Activated CD4-positive, alpha-beta T cell treated with anti-CD3 and anti-CD28 coated beads, Interleukin-2, amount 50 U/mL, for 4 hours (primary cell): Measurements from ENCODE around the gene DMBX1.
A peak's percentile ranks its signal among the peaks of the same experiment; 100 is the strongest.

ENCODE experiments used
- DNase-seq, 2 experiments: peaks; one replicate each; pipeline ENCODE4 v3.0.0-alpha.2; 2020

The DMBX1 gene

GRCh38 chr1:46506470-46507219 is 17.0 kb downstream of the DMBX1 start:
- no peak for DNase-seq

DNA sequence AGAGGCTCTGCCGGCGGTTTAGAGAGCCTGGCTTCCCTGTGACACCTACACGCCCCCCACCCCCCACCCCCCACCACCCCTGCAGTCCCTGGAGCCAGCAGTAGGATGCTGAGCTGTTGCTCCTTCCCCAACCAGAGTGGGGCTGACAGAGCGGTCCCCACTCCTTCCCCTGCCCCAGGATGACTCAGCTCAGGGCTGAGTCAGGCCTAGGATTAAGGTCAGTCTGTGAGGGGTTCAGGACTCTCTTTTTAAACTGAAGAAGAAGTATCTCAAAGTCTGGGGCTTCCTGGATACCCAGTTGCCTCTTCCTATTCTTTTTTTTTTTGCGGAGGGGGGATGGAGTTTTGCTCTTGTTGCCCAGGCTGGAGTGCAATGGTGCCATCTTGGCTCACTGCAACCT is 19.1 kb downstream of the DMBX1 start:
- DNase-seq: no peak

DNA sequence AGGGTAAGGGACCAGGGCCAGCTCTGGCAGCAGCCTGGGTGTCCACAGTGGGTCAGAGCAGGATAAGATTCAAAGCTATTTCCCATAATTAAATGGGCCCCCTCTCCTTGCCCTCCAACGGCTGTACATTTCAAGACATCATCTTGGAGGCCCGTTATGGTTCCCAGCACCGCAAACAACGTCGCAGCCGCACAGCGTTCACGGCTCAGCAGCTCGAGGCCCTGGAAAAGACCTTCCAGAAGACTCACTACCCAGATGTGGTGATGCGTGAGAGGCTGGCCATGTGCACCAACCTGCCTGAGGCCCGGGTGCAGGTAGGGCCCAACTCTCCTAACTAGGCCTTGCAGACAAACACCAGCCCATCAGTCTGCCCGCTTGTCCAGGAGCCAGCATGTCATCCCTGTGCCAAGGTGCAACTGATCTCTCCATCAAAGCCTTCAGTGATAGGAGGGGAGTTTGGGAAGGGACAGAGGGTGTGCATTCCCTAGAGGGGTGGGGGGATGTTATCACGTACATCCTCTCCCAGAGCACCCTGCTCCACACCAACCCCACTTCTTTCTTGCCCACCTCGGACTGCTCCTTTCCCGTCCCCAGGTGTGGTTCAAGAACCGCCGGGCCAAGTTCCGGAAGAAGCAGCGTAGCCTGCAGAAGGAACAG is 20.8 kb downstream of the DMBX1 start:
- DNase-seq: no peak

- no peak for DNase-seq
These were observed 21.3 kb downstream of the DMBX1 start for GRCh38 chr1:46510998-46511365.

GRCh38 chr1:46512135-46512791 is 22.6 kb downstream of the DMBX1 start:
- DNase-seq: no peak

- DNase-seq: no peak
These were observed 23.2 kb downstream of the DMBX1 start for GRCh38 chr1:46512792-46513190.

DNA sequence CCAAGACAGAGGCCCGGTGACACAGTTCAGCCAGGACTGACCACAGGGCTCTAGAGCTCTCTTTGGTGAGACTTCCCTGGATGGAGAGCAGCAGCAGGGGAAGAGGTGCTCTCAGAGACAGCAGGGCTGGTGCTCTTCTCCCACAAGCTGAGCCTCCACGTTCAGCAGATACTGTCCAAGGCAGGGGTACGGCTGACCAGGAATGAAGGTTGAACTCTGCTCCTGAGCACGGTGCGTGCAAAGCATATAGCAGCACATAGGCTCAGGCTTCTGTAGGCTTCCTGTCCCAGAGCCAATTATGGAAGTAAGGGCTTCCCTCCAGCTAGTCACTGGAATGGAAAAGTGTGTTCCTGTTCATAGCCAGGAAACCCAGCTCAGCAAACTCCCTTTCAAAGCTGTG is 23.9 kb downstream of the DMBX1 start:
- DNase-seq: no peak

DNA sequence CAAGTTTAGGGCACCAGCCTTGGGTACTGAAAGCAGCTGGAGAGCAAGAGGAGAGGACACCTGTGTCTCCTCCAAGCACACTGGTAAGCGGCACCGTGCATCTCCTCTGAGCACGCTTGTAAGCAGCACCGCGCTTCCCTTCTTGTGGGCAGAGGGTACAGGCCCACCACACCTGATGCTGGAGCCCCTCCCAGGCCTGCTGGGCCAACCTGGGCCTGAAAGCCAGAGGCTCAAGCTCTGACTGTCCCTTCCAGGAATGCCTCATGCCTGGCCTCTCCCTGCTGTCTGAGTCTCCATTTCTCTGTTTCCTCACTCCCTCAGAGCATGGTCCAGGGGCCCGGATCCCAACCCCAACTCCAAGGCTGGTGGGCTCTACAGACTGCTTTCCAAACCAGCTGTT is 25.9 kb downstream of the DMBX1 start:
- no peak for DNase-seq

GRCh38 chr1:46516200-46516950 is 26.7 kb downstream of the DMBX1 start:
- no peak for DNase-seq

DNA sequence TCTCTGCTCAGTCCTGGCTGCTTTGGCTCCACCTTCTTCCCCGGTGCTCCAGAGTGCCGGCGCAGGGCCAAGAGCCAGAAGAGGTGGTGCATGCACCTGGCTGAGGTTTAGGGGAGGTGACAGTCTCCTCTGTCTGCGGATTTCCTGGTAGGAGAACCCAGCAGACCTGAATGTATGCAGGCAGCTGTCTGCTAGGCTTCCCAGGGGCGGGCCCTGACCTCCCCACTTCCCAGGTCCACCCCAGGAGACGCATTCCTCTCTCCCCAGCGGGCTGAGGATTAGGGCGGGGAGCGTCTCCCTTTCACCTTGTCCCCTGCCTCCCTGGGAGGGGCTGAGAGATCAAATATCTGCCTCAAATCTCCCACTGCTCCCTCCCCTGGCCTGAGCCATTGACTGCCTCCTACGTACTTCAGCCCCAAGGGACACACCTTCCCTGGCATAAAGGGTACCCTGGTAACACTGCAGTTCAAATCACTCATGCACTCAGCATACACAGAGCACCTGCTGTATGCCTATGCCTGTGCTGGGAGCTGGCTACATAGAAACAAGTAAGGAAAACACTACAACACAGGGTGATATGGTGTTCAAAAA is 27.5 kb downstream of the DMBX1 start:
- no peak for DNase-seq

DNA sequence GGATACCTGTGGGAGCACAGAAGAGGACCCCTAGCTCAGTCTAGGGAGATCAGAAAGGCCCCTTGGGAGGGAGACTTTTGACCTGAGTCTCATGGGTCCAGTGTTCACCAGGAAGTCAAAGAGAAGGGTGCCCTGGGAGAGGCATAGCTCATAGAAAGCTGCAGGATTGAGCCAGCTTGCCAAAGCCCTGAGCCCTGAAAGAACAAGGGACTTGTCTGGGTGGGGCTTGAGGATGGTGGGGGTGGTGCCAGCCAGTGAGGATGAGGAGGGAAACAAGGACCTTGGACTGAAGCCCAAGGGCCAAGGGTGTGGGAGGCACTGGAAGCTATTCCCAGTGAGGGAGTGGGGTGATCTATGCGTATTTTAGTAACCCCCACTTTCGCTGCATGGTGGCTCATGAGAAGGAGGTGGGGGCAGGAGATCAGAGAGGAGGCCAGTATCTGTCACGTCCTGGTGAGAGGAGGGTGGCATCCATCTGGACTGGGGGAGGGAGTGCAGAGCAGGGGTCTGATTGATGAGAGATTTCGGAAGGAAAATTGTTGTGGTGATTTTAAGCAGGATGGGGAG is 28.4 kb downstream of the DMBX1 start:
- no peak for DNase-seq

DNA sequence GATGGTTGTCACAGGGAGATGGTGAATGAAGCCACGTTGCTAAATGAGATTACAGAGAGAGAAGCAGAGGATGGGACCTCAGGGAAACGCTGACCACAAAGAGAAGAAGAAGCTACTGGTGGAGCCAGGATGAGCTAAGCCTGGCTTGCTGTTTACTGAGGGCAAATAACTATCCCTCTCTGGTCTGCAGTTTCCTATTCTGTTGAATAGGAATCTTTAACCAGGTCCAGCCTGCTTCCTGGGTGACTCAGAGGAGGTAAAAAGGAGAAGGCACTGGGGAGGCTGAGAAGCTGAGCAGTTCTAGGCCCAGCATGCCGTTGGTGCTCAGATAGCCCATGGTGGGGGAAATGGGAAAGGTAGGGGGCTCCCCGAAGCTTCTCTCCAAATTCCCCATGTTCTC is 29.6 kb downstream of the DMBX1 start:
- no peak for DNase-seq

DNA sequence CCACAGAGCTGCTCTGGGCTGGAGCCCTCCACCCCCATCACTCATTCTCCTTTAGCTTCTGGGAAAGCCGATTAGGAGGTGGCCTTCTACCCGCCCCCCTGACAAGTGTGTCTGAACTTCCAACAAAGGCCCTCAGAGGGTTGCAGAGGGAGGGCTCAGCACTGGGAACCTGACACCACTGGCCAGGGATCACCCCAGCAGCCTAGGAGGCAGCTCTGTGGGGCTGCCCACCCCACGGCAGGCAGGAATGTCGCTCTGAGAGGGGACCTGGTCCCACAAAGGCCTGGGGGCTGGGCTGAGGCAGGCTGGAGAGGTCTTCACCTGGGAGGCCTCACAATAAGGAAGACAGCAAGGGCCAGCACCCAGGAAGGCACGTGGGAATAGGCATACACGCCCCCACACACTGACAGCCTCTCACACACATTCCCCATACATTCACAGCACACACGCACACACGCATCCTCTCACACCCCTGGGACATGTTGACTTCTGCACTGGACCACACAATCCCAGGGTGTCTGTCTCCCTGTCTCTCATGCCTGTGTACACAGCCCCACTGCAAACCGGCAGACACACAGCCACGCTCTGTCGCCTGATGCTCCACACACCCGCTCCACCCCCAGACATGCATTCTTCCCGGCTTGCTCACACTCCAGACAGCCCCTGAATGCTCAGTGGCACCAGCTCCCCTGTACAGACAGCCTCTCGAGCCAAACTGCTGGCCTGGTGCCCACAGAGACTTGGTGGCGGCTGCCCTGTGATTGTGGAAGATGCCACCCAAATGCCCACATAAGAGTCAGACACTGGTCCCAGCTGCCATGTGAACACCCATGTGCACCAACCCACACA is 30.7 kb downstream of the DMBX1 start:
- no peak for DNase-seq

DNA sequence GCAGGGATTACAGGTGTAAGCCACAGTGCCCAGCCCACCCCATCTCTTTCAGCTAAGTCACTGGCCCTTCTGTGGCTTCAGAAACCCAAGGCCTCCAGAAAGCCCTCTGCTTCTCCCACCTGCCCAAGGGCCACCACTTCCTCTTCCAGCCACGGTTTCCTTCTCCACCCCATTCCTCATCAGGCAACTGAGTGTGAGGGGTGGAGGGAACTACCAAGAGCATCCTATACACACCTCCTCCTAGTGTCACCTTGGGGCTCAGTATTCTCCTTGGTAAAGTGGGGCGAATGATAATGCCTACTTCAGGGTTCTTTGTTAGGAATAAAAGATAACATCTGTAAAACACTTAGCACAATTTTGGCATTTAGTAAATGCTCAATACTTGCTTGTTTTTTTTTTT is 31.8 kb downstream of the DMBX1 start:
- DNase-seq: no peak

DNA sequence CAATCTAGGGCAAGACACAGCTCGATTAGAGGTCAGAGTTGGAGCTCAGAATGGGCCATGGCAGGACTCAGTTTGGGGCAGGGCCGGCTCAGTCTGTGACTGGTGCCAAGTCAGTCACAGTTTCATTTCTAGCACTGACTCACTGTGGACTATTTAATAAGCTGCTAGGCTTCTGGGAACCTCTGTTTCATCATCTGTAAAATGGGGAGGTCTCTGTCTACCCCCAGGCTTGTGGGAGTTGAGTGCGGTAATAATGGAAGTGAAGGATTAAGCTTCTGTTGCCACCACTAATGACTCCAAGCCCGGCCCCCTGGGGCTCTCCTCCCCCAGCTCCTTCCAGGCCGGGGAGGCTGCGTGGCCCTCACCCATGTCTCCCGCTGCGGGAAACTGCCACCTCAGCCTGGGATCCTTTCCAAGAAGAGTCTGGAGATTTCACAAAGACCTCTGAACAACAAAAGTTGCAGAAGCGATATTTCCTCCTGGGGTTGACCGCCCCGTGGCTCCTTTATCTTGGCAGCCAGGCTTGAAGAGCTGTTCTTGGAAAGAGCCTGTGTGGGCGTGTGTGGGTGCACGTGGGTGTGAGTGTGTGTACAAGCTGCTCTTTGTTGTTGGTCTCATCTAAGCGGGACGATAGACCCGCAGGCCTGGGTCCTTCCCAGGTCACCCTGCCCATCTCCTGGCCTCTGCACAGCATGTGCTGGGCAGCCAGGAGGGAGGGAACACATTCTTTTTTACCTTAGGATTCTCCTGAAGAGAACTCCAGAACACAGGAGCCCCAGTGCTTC is 32.7 kb downstream of the DMBX1 start:
- DNase-seq: peak; percentile 18 to 21

DNA sequence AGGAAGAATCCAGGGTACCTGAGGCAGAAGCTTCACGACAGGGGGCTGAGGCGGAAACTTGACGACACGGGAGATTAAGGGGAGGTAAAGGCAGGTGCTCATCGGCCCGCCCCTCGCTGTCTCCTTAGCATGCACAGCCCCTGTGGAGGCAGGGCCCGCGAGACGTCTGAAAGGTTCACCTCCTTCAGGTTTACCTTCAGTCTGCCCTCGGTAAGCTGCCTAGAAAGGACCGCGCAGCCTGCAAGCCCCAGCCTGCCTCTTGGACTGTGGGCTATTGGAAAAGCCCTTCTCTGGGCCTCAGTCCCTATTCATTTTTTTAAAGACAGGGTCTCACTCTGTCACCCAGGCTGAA is 33.3 kb downstream of the DMBX1 start:
- DNase-seq: no peak

DNA sequence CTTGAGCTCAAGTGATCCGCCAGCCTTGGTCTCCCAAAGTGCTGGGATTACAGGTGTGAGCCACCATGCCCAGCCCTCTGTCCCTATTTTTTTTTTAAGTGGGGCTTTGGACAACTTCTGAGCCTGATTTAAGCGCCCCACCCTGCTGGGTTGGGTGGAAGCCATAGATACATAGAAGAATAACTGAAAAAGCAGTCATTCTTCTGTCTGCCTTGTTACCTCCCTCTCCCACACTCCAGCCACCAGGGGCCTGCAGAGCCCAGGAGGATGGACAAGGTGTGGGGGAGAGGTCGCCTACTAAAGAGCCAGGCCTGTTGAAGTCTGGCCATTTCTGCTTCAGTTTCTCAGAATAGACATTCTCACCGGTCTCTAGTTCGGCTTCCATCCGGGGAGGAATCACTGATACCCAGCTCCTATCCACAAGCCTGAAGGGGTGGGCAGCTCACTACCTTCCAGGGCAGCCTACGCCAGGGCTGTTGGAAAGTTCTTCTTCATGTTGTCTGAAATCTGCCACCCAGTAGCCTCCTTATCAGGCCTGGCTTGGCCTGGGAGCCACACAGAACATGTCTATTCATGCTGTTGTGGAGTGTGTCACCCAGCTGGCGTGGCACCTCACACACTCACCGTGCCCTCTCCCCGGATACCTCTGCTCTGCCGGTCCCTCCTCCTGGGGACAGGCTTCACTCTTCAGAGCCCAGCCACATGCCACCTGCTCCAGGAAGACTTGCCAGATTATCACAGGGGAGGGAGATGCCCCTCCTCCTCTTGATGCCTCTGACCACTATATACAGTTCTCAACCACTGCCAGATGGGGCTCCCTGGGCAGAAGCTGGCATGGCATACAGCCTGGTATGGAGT is 34.1 kb downstream of the DMBX1 start:
- DNase-seq: no peak

GRCh38 chr1:46524843-46525242 is 35.2 kb downstream of the DMBX1 start:
- DNase-seq: no peak

- no peak for DNase-seq
These were observed 35.8 kb downstream of the DMBX1 start for GRCh38 chr1:46525253-46525983.
